Measurements from ENCODE around the gene TP53I11. TPM values are rescaled to one million over a fixed set of nuclear protein-coding genes. Genes with fewer than 3 reads are reported as not detected.

TP53I11 gene
- total RNA-seq = 10 to 100 TPM; 21.8 to 91.0 TPM

DNA sequence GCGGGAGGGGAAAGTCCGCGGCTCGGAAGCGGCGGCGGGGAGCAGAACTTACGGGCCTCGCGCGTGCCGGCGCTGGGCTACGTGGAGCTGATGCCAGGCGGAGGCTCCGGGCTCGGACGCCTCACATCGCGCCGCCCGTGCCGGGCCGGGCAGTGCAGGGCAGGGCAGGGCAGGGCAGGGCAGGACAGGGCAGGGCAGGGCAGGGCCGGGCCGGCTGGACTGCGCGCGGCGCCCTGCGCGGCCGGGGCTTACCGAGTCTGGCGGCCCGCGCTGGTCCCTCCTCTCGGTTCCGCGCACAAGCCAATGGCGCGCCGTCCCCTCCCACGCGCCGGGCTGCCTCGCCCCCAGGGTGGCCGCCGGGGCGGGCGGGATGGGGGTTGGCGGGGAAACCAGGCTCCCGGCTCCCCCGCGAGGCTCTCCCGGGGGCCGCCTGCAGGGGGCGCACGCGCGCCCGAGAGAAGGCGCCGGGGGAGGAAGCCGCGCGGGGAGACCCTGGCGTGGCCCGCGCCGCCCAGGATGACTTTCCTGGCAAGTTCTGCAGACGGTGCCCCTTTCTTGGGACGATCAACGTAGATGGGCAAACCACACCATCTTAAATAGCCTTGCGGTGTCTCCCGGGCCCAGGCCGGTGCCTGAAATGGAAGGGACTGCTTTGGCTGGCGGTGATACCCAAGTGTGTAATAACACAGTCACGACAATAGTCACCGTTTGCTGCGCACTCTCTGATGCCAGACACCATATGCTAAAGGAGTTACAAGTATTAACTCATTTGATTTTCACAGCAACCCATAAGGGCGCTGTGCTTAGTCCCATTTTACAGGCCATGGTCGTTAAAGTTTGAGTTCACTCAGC, at the start of gene TP53I11:
Gene TP53I11, minus strand, starts transcription at position 259 of the 852 bp plus-strand sequence. CDS start 12,548 bp downstream, outside the sequence.
- intact Hi-C loops (cut with DNase I) = no loop called here
- no peaks in the 10 kb centered on the region for H3K36me3 ChIP-seq (replicated peaks in 1 of 2; ENCODE audit: insufficient read depth in 1 of 2, low read depth in 2 of 2)
- H3K4me1 ChIP-seq = peaks cover 41% of the 10 kb centered on the region
- peak within 1 kb of the TSS; percentile 52 to 83 (median 66) for H3K27ac ChIP-seq
- TF ChIP-seq CTCF (IDR thresholded peaks at IDR 0.05) (peak; percentile 39 to 71 (median 58)), POLR2A (IDR thresholded peaks at IDR 0.05) (peak; percentile 37 to 82 (median 50))
- DNase-seq (peak; percentile 79 to 85 (median 82)), ATAC-seq (peak; percentile 85)
- WGBS, 2 donors = 10 to 77% methylated on average over 3 to 56 of the region's 83 CpGs
- H3K9me3 ChIP-seq = no peaks in the 10 kb centered on the region
- peak within 1 kb of the TSS; percentile 44 to 81 for H3K4me3 ChIP-seq
- H3K27me3 ChIP-seq = no peaks in the 10 kb centered on the region

GRCh38 chr11:44999068-44999467, 48.4 kb upstream of the TP53I11 start:
- no peaks in the 10 kb centered on the region for H3K36me3 ChIP-seq (replicated peaks in 1 of 2; ENCODE audit: insufficient read depth in 1 of 2, low read depth in 2 of 2)
- ATAC-seq = no peak
- no peak overlapping the region for H3K27ac ChIP-seq
- H3K4me3 ChIP-seq = no peak overlapping the region
- H3K27me3 ChIP-seq = no peaks in the 10 kb centered on the region
- no peaks in the 10 kb centered on the region for H3K9me3 ChIP-seq
- DNase-seq = no peak
- H3K4me1 ChIP-seq = peaks cover 31% of the 10 kb centered on the region
- intact Hi-C loops (cut with DNase I) = no loop called here
- TF ChIP-seq POLR2A (IDR thresholded peaks at IDR 0.05) = no peak
- no peak for TF ChIP-seq CTCF (IDR thresholded peaks at IDR 0.05)
- 88 to 100% methylated on average over 2 of the region's 2 CpGs for WGBS, 2 donors

DNA sequence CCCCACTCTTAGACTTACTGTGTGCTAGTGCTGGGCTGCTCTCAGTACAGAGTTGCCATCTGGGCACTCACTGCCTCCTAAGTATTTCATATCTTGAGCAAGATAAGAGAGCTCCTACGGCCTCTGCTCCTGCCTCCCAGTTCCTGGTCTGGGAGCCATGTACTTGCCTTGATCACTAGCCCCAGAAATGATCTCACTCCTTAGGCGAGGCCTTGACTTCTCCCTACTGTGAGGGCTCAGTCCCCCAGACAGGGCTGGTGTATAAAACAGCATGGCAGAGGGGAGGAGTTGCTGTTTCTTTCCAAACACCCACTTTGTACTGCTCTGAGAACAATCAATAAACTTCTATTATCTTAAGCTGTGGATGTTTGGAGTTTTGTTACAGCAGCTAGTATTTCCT, 47.4 kb upstream of the TP53I11 start:
- TF ChIP-seq POLR2A (IDR thresholded peaks at IDR 0.05) (no peak), CTCF (IDR thresholded peaks at IDR 0.05) (no peak)
- ATAC-seq = peak; percentile 58
- intact Hi-C loops (cut with DNase I) = no loop called here

GRCh38 chr11:44997566-44997965, 46.9 kb upstream of the TP53I11 start:
- peak overlapping the region in 3 of 4 donors; percentile 32 to 60 (median 55) for H3K27ac ChIP-seq
- intact Hi-C loops (cut with DNase I) = no loop called here
- WGBS, 2 donors = 49 to 53% methylated on average over 5 of the region's 5 CpGs
- H3K36me3 ChIP-seq (replicated peaks in 1 of 2; ENCODE audit: insufficient read depth in 1 of 2, low read depth in 2 of 2) = no peaks in the 10 kb centered on the region
- ATAC-seq = no peak
- H3K9me3 ChIP-seq = no peaks in the 10 kb centered on the region
- no peak overlapping the region for H3K4me3 ChIP-seq
- DNase-seq = no peak
- H3K27me3 ChIP-seq = no peaks in the 10 kb centered on the region
- TF ChIP-seq CTCF (IDR thresholded peaks at IDR 0.05) = no peak
- TF ChIP-seq POLR2A (IDR thresholded peaks at IDR 0.05) = no peak
- peaks cover 44% of the 10 kb centered on the region for H3K4me1 ChIP-seq

More for the DNA sequence above, 47.4 kb upstream of the TP53I11 start:
- H3K36me3 ChIP-seq (replicated peaks in 1 of 2; ENCODE audit: insufficient read depth in 1 of 2, low read depth in 2 of 2) = no peaks in the 10 kb centered on the region
- H3K9me3 ChIP-seq = no peaks in the 10 kb centered on the region
- no peaks in the 10 kb centered on the region for H3K27me3 ChIP-seq
- H3K4me1 ChIP-seq = peaks cover 39% of the 10 kb centered on the region
- DNase-seq = peak; percentile 32 to 68 (median 61)
- 41 to 51% methylated on average over 2 of the region's 2 CpGs for WGBS, 2 donors
- H3K4me3 ChIP-seq = no peak overlapping the region
- H3K27ac ChIP-seq = peak overlapping the region in 3 of 4 donors; percentile 32 to 60 (median 55)

Data from body of pancreas (tissue), 4 donors.